DND-41 (cell line): ENCODE measurements around the gene NSD1.

ENCODE experiments used
- ATAC-seq: fragments of 200-7000 bp; cut with Tn5 transposase; 3 replicates; pipeline ENCODE4 v1.9.1; 2021; ENCODE audit warnings: low read depth; ENCODE audit not compliant: insufficient read depth
- DNase-seq: peaks from one replicate; pipeline ENCODE4 v3.0.0-alpha.2; 2020
- H2AFZ ChIP-seq: 2 replicates; pipeline ENCODE4 v1.6.0; 2012; ENCODE audit warnings: low read depth, low read length
- H3K27ac ChIP-seq: 2 replicates; pipeline ENCODE4 v1.5.1; 2012; ENCODE audit warnings: low read length, inconsistent platforms
- H3K27me3 ChIP-seq: fragments of 200-600 bp; sonication (generic); 2 replicates; pipeline ENCODE4 v1.6.0; 2012; ENCODE audit warnings: low read length, mild to moderate bottlenecking, inconsistent platforms; ENCODE audit not compliant: insufficient read depth, poor library complexity
- H3K36me3 ChIP-seq: 2 replicates; pipeline ENCODE4 v1.5.1; 2012; ENCODE audit warnings: low read length, inconsistent platforms; ENCODE audit not compliant: insufficient read depth
- H3K4me1 ChIP-seq: 2 replicates; pipeline ENCODE4 v1.5.1; 2012; ENCODE audit warnings: mild to moderate bottlenecking, low read length; ENCODE audit not compliant: insufficient read depth
- H3K4me2 ChIP-seq: 2 replicates; pipeline ENCODE4 v1.6.0; 2012; ENCODE audit warnings: mild to moderate bottlenecking, moderate library complexity, low read length, inconsistent platforms; ENCODE audit not compliant: insufficient read depth
- H3K4me3 ChIP-seq, 2 experiments: fragments of 200-600 bp in 1 of 2; shearing (Covaris generic) in 1 of 2; 2 replicates each; pipeline ENCODE4 v1.5.1; 2012 to 2016; ENCODE audit warnings: inconsistent platforms in 2 of 2, low read length in 2 of 2, mild to moderate bottlenecking in 2 of 2, low read depth in 1 of 2, moderate library complexity in 1 of 2
- H3K79me2 ChIP-seq: 2 replicates; pipeline ENCODE4 v1.6.0; 2012; ENCODE audit warnings: low read length, inconsistent platforms; ENCODE audit not compliant: insufficient read depth
- H3K9ac ChIP-seq: 2 replicates; pipeline ENCODE4 v1.6.0; 2012; ENCODE audit warnings: low read depth, mild to moderate bottlenecking, inconsistent platforms, low read length, moderate library complexity
- H3K9me3 ChIP-seq: 2 replicates; pipeline ENCODE4 v1.5.1; 2012; ENCODE audit warnings: low read length, moderate library complexity, mild to moderate bottlenecking, inconsistent platforms; ENCODE audit not compliant: insufficient read depth, severe bottlenecking
- H4K20me1 ChIP-seq: 2 replicates; pipeline ENCODE4 v1.6.0; 2012; ENCODE audit warnings: low read length; ENCODE audit not compliant: insufficient read depth
- EZH2 ChIP-seq: IDR thresholded peaks from 3 replicates; pipeline ENCODE4 v1.6.1; 2012; ENCODE audit warnings: borderline replicate concordance, low read depth, mild to moderate bottlenecking, moderate library complexity, low read length, inconsistent platforms; ENCODE audit not compliant: severe bottlenecking
- TF ChIP-seq, protein P1 (sequence below): IDR thresholded peaks from 2 replicates; pipeline ENCODE4 v1.5.1; 2012; ENCODE audit warnings: borderline replicate concordance, low read length, moderate library complexity, mild to moderate bottlenecking; ENCODE audit not compliant: poor library complexity, severe bottlenecking; ENCODE audit errors: extremely low read depth

Gene NSD1

GRCh38 chr5:177154003-177154643, 20.6 kb downstream of the NSD1 start:
- TF ChIP-seq EZH2: no peak
- TF ChIP-seq, protein P1, sequence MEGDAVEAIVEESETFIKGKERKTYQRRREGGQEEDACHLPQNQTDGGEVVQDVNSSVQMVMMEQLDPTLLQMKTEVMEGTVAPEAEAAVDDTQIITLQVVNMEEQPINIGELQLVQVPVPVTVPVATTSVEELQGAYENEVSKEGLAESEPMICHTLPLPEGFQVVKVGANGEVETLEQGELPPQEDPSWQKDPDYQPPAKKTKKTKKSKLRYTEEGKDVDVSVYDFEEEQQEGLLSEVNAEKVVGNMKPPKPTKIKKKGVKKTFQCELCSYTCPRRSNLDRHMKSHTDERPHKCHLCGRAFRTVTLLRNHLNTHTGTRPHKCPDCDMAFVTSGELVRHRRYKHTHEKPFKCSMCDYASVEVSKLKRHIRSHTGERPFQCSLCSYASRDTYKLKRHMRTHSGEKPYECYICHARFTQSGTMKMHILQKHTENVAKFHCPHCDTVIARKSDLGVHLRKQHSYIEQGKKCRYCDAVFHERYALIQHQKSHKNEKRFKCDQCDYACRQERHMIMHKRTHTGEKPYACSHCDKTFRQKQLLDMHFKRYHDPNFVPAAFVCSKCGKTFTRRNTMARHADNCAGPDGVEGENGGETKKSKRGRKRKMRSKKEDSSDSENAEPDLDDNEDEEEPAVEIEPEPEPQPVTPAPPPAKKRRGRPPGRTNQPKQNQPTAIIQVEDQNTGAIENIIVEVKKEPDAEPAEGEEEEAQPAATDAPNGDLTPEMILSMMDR: no peak
- ATAC-seq (no peak), DNase-seq (no peak)
- Histone ChIP-seq H3K4me2 (no peak overlapping the region), H3K79me2 (peaks cover 91% of the 10 kb centered on the region), H2AFZ (no peak overlapping the region), H3K9me3 (no peaks in the 10 kb centered on the region), H3K27me3 (no peaks in the 10 kb centered on the region), H3K27ac (no peak overlapping the region), H3K4me3 (no peak overlapping the region), H3K9ac (no peak overlapping the region), H3K36me3 (peaks cover 22% of the 10 kb centered on the region), H3K4me1 (no peaks in the 10 kb centered on the region), H4K20me1 (peaks cover 5% of the 10 kb centered on the region; the same call in 1 of the 2 replicates)

- no peak for DNase-seq
- TF ChIP-seq, protein P1: no peak
- TF ChIP-seq EZH2: no peak
- Histone ChIP-seq H3K36me3 (peaks cover 35% of the 10 kb centered on the region; the same call in 1 of the 2 replicates), H3K4me3 (no peak overlapping the region), H2AFZ (no peak overlapping the region), H3K79me2 (peaks cover 92% of the 10 kb centered on the region), H3K27me3 (no peaks in the 10 kb centered on the region), H3K9ac (no peak overlapping the region), H3K4me2 (no peak overlapping the region), H4K20me1 (peaks cover 9% of the 10 kb centered on the region), H3K4me1 (no peaks in the 10 kb centered on the region; the same call in 1 of the 2 replicates), H3K9me3 (no peaks in the 10 kb centered on the region), H3K27ac (no peak overlapping the region)
- no peak for ATAC-seq
Observed at GRCh38 chr5:177162379-177162778, 28.8 kb downstream of the NSD1 start.

GRCh38 chr5:177163500-177163899, 29.9 kb downstream of the NSD1 start:
- H3K9ac ChIP-seq: no peak overlapping the region
- H4K20me1 ChIP-seq: peaks cover 14% of the 10 kb centered on the region
- no peaks in the 10 kb centered on the region for H3K27me3 ChIP-seq
- H3K9me3 ChIP-seq: no peaks in the 10 kb centered on the region
- H3K4me2 ChIP-seq: no peak overlapping the region
- peaks cover 93% of the 10 kb centered on the region for H3K79me2 ChIP-seq
- H3K4me1 ChIP-seq: no peaks in the 10 kb centered on the region; the same call in 1 of the 2 replicates
- no peak overlapping the region for H3K4me3 ChIP-seq
- ATAC-seq (no peak), DNase-seq (no peak)
- no peak overlapping the region for H3K27ac ChIP-seq
- peaks cover 37% of the 10 kb centered on the region; the same call in 1 of the 2 replicates for H3K36me3 ChIP-seq
- no peak overlapping the region for H2AFZ ChIP-seq
- no peak for TF ChIP-seq EZH2
- TF ChIP-seq, protein P1: no peak
